ENCODE data around the gene DIAPH3.

The DIAPH3 gene

GRCh38 chr13:60019119-60019993 is 144.4 kb downstream of the DIAPH3 start:
- DNase-seq (ENCODE audit: extremely low read depth, low read depth), result no peak
- TF ChIP-seq CTCF (IDR thresholded peaks at IDR 0.05; ENCODE audit: low read depth, low read length), result no peak

- TF ChIP-seq CTCF (IDR thresholded peaks at IDR 0.05; ENCODE audit: low read depth, low read length), result no peak
- DNase-seq (ENCODE audit: extremely low read depth, low read depth), result no peak
Measured at GRCh38 chr13:60018536-60018935, 145.2 kb downstream of the DIAPH3 start.

- TF ChIP-seq CTCF (IDR thresholded peaks at IDR 0.05; ENCODE audit: low read depth, low read length), result no peak
- no peak for DNase-seq (ENCODE audit: extremely low read depth, low read depth)
Measured at GRCh38 chr13:60016229-60016628, 147.5 kb downstream of the DIAPH3 start.

- TF ChIP-seq CTCF (IDR thresholded peaks at IDR 0.05; ENCODE audit: low read depth, low read length), result no peak
- DNase-seq (ENCODE audit: extremely low read depth, low read depth), result no peak
Measured at GRCh38 chr13:60013166-60013565, 150.6 kb downstream of the DIAPH3 start.

GRCh38 chr13:60012488-60012887 is 151.2 kb downstream of the DIAPH3 start:
- no peak for TF ChIP-seq CTCF (IDR thresholded peaks at IDR 0.05; ENCODE audit: low read depth, low read length)
- no peak for DNase-seq (ENCODE audit: extremely low read depth, low read depth)

GRCh38 chr13:60009300-60010253 is 154.2 kb downstream of the DIAPH3 start:
- TF ChIP-seq CTCF (IDR thresholded peaks at IDR 0.05; ENCODE audit: low read depth, low read length), result no peak
- no peak for DNase-seq (ENCODE audit: extremely low read depth, low read depth)

GRCh38 chr13:60001889-60002288 is 161.8 kb downstream of the DIAPH3 start:
- no peak for TF ChIP-seq CTCF (IDR thresholded peaks at IDR 0.05; ENCODE audit: low read depth, low read length)

More at GRCh38 chr13:60001889-60002288, 161.8 kb downstream of the DIAPH3 start:
- DNase-seq (ENCODE audit: extremely low read depth, low read depth), result no peak

Measured in AG09319 (cell line).